GM21515 (cell line): Measurements from ENCODE around the gene PPFIBP1.
"Not testable (repeated sequence)": the region's sequence is repeated elsewhere in the genome, so short reads cannot be mapped to it uniquely, and the experiment has no call there.

ENCODE experiments used
- ATAC-seq: cut with Tn5 transposase; IDR thresholded peaks from one replicate; pipeline ENCODE4 v1.9.1; 2021; ENCODE audit not compliant: unreplicated experiment

PPFIBP1 gene

DNA sequence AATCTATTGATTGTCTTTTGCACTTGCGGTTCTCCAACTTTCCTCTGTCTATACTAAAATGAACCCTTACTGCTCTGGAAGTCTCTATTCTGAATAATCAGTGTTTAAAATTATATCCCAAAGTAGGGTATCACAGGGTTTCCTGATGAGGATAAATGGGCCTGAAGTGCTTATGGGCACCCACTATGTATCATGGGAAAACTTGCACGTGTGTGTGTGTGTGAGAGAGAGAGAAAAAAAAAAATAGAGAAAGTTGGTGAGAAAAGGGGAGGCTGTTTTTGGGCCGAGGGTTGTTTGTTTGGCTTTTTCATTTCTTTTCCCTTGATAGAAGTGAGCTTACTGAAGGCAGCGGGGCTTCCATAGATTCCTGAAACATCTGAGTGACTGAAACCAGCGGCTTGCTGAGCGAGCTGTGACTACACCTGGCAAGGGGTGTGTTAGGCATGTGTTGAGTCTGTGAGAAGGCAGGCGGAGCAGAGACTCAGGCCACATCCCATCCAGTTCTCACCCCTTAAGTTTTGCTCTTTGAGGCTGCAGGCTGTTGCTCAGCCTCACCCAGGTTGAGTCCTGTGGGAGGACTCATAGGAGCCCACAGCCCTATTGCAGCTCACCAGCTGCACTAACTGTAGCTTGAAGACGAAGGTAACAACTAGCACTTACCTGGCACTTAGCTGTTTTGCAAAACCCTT, 17.2 kb downstream of the PPFIBP1 start:
- ATAC-seq, result no peak

DNA sequence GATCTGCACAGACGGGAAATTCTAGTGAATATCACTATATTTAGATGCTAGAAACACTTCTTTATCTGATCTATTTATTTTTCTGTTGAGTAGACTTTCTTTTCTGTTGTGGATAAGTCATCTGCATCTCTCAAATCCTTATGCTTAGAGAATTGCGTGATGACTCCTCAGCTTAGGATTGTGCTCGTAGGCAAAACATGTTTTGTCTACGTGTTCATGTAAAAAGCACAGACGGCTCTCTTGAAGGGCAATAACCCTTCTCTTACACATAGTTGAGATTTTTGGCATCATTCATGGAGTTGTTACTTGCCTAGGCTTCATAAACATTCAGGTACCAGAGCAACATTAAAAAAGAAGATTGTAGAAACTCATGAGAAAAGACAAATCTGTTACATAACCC, 18.6 kb downstream of the PPFIBP1 start:
- ATAC-seq, result no peak

DNA sequence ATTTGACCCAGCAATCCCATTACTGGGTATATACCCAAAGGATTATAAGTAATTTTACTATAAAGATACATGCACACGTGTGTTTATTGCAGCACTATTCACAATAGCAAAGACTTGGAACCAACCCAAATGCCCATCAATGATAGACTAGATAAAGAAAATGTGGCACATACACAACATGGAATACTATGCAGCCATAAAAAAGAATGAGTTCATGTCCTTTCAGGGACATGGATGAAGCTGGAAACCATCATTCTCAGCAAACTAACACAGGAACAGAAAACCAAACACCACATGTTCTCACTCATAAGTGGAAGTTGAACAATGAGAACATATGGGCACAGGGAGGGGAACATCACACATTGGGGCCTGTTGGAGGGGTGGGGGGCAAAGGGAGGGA, 20.9 kb downstream of the PPFIBP1 start:
- ATAC-seq, result not testable (repeated sequence)

DNA sequence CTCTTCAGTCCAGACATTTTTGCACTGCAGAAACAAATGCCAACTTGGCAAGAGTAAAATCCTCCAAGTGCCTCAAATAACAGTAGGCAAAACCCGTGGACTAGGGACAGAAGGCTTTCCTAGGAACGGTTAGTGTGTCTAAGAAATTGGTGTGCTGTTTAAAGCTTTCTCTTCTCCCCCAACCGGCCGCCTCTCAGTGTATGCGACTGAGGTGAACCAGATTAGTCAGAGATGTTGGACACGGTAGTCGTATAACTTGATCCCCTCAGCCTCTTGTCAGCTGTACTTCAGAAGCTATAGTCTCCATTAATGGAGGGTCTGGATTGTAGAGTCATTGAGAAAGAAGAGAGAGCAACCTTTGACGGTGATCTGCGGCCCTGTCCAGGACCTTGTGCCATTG, 21.7 kb downstream of the PPFIBP1 start:
- ATAC-seq, result no peak

DNA sequence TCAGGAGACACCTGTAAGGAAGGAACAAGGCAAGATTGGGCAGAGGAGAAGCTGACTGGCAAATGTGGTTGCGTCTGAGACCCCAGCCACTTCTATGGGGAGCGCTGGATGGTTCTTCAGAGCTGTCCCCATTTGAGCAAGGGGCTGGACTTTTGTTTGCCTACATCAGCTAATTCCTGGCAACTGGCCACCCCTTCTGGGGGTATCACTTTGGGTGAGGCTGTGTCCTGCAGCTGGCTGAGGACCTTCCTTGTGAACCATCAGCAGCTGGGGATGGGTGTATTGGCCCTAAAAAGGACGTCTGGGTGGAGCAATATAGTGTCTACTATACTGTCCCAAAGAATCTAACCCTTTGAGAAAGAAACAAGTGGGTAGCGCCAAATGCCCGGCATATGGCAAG, 23.6 kb downstream of the PPFIBP1 start:
- no peak for ATAC-seq

DNA sequence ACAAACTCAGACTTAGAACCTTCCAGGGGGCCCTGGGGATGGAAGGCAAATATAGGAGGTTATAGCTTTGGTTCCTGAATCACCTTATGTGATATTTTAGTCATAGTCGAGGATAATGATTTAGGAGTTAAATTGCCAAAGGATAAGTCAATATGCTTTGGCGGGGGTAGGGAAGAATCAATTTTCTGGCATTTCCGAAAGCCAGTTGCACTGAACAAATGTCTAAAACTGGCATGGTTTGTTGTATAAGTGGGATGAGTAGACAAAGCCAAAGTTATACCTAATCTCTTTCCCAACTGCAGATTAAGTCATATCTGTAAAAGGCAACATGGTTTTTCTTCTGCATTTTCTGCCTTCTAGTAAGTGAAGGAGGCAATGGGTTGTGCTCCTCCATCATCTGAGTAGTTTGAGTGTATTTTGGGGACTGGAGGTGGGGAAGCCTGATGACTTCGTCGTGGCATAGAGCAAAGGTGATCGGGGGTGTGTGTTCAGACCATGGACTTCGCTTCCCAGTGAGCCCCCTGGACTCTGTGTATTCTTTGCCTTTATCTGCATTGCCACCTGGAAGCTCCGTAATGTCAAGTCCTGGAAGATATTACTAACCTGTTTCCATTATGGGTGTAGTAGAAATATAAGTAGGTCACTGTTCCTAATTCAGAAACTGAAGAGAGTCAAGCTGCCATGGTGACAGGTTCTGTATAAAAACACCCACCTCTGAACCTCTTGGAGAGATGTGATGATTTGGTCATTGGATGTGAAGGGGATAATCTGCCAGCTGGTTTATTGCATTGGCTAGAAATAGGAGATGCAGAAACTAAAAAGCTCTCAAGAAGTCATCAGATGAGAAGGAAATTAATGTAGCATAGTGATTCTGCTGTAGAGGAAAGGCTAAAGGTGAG, 24.5 kb downstream of the PPFIBP1 start:
- no peak for ATAC-seq

DNA sequence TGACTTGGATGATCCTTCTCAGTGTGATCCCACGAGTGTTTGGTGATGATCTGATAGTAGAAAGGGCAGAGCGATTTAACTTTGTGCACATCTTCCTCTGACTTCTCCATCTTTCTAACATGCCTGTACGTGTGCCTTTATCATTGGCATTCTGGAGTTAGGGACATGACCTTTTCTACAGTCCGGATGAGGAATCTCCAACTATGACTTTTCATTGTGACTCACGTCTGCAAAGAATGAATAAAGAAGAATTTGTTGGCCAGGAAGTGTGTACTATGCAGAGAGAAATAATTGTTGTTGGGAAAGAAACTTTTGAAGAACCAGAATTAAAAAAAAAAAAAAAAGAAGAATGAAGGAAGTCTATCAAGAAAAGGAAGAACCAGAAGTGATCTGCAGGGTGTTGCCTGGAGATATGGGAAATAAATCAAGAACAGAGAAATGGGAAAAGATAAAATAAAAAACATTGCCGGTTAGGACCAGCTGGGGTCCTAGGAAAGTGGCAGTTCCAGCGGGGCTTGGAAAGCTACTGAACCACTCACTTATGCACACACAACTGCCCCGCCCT, 25.3 kb downstream of the PPFIBP1 start:
- ATAC-seq, result no peak

DNA sequence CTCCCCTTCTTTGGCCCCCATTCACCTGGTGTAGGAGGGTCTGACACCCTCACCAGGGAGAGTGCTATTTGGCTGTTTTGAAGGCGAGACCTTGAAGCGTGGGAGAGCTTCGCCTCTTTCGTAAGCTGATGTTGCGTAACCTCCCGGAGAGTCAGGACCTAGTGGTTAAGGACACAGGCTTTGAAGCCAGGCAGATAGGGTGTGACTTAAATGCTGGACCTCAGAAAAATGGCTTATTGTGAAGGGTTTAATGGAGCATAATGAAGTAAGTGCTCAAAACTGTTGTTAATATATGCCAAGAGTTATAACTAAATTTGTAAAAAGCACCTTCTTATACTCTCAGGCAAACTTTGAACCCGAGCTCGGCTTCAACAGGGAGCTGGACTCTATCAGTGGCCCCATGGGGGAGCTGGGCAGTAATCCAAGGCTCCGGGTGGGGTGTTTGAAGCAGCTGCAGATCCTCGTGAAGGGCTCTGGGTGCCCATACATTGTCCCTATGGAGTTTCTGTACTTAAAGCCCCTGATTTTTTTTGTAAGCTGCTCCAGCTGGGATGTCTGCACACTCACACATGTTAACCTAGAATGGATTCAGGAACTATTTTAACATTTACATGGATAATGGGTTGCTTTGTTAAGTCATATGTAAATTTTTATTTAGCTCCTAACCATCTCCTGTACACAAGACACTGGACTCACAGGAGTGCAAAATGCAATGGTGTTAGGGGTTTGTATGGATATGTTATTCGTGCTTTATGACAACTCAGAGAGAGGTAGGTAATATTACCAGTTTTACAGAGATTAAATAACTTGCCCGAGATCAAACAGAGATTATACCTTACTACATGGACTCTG, 26.0 kb downstream of the PPFIBP1 start:
- no peak for ATAC-seq

DNA sequence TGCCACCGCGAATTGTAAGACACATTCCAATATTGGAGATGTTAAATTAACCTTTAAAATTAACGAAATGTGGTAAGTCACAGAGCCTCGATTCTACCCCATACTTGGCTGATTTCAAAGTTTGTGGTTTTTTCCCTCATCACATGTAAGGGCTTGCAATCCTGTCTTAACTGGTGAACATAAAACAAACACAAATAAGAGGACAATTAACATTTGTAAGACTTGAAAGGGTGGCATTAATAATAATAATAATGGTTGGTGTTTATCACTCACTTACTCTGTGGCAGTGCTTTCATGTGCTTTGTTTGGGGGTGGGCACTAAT, 26.6 kb downstream of the PPFIBP1 start:
- ATAC-seq, result no peak

DNA sequence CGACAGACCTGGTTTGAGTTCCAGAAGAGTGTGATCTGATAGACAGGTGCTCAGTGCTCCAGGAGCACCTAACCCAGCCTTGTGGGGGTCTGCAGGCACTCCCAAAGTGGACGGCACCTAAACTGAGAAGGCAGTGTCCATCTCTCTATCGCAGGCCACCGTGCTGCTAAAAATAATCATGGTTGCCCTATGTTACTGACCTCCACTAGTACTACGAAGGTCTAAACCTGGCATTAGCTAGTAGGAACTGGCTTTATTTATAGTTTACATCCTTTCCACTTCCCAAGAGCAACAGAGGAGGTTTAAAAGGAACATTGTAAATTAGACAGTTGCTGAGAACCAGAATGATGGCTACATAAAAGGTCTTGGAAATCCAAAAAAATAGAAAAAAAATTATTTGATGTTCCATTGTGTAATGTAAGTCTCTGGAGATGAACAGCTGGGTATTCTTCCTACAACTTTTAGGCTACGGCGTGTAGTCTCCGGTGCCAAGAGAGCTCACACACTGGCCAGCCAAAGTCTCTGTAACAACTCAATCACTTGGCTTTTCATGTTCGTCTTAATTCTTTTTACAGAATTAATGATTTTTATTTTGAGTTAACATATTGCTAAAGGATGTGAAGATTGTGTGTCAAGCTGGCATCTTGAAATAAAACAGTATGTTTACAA, 27.3 kb downstream of the PPFIBP1 start:
- no peak for ATAC-seq

DNA sequence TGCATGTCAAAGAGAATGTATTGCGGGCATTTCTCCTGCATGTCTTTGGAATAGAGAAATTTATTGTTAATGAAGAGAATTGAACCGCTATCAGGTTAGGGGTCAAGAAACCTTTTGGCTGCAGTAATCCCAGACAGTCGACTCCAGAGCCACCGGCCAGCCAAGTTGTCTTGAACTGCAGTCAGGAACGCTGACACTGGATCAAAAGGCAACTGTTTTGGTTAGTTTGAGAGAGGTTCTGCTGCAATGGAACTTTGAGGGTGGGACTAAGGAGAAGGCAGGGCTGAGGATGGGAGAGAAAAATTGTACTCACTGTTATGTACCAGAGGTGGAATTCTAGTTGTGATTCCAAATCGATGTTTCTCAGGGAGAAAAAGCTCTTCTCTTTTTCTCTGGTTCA, 28.2 kb downstream of the PPFIBP1 start:
- no peak for ATAC-seq

DNA sequence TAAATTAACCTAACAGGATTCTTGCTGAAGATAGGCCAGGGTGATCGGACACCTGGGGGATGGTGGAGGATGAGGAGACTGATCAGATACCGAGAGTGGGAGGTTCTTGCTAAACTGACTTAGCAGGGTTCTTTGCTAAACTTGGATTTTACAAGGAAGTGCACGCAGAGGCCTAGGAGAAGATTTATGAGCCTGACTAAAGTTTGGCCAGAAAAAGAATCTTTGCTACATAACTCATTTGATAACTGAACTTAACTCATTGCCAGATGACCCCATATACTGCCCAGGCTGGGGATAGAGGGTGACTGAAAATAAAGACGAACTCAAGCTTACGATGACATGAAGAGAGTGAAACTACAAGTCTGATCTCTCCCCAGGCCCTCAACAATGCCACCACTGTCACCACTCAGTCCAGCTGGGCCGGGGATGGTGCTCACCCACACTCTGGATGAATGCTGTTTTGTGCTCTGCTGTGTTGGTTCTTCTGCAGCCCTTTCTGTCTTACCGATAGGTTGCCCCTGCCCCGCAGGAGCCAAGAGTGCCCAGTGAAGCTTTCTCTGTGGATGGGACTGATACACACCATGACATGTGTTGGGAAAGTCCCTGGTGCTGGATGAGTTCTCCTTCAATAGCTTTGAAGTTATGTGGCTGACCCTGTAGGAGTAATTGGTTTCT, 29.0 kb downstream of the PPFIBP1 start:
- ATAC-seq, result no peak

DNA sequence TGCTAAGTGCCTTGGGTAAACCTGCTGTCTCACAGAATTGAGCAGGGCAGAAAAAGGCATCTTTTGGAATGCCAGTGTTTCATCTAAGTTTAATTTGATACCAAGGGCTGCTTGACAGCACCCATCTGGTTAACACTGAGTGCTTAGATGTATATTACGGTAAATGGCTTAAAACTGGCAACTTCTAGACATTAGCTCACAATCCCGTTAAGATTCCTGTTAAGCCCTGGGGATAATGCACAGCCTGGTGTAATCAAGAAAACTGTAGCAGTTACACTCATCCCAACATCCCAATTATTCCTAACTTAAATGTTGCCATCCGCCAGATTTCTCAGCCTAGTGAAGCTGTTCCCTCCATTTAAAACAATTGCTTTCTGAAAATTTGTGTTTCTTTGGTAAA, 29.9 kb downstream of the PPFIBP1 start:
- no peak for ATAC-seq

DNA sequence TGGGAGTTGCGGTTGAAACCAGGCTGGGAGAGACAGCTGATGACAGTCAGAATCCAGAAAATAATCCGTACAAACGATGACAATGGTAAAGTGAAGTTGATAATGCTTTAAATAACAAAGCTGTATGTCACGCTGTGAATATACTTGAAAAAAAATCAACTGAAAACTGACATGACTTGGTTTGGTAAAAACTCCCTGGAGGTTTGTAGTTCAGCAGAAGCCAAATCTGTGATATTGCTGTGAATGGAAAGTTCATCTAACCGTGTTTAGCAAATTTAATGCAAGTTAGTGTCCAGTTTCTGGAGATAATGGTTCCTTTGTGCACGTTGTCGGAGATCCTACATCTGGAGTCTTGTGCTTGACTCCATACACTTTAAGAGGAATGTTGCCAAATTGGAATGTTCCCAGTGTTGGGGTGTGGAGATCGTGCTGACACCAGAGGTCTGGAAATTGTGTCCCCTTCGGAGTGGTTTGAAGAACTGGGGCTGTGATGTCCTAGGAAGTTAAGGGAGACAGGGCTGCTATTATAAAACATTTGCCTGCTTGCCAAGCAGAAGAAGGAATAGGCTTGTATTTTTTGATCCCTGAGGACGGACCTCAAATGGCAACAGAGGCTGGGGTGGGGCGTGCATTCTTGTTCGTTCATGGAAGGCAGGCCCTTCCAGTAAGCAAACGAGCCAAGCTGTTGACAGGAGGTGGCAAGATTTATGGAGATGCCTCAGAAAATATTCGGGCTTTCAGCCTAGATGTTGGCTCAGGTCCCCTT, 30.6 kb downstream of the PPFIBP1 start:
- ATAC-seq, result no peak

DNA sequence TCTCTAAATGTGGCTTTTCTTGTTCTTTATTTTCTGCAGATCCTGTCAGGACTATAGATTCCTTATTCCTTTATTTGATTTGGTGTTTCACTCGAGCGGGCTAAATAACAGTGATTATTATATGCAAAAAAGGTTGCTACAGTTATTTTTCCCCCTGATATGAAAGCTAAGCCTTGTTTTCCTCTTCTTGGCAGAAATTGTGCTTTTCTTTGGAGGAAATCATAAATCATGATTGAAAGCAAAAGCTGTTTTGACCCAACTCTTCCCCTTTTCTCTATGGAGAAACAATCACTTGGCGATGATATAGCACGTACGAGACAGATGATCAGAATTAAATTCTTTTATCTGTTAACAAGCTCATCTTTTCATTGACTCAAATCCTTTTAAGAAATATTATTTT, 31.4 kb downstream of the PPFIBP1 start:
- ATAC-seq, result no peak

DNA sequence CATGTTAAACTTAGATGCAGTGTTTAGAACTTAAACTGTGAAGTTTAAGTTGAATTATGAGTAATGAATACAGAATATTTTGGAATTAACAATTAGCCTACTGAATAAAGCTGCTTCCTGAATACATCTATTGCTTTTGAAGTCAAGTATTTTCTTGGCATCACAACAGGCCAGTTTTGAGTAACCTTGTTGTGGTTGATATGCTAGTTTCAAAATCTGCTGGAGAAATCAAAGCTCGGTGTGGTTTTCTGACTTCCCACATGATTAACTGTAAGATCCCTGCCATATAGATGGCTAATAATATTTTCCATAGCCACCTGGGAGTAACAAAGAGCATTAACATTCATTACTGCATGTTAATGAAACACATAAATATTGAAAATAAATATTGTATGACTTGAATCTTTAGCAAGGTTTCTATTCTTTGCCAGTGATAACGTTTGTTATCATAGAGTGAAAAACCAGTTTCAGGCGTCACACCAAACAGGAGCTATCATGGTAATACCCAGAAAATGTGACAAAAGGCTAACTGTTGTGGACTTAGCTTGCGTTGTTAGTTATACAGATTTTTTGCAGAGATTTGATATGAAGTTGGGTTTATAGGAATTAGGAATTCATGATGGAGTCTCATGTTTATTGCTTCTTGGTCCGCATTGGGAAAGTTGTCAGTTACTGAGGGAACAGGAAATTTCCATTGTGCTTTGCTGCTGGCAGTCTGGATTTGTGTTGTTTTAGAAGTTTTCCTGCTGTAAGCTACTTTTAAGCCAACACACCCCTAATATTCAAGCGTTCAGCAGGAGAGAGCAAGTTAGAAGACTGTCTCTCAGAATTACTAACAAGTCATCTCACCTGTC, 32.1 kb downstream of the PPFIBP1 start:
- ATAC-seq, result no peak

DNA sequence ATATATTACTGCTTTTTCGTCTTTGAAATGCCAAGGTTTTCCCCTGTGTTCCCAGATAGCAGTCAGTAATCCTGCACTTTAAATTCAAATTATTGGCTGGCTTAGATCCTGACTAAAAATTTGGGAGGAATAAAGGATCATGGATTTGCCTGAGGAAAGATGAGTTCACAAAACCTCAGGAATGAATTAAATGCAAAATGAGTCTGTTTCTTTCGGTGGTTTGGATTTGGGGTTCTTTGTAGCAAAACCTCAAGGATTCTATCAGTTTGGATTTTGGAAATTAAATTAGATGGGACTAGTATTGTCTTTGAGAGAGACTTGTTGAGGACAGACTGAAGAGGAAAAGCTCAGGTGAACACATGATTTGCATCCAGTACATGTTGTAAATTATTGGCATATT, 36.1 kb downstream of the PPFIBP1 start:
- ATAC-seq, result no peak

DNA sequence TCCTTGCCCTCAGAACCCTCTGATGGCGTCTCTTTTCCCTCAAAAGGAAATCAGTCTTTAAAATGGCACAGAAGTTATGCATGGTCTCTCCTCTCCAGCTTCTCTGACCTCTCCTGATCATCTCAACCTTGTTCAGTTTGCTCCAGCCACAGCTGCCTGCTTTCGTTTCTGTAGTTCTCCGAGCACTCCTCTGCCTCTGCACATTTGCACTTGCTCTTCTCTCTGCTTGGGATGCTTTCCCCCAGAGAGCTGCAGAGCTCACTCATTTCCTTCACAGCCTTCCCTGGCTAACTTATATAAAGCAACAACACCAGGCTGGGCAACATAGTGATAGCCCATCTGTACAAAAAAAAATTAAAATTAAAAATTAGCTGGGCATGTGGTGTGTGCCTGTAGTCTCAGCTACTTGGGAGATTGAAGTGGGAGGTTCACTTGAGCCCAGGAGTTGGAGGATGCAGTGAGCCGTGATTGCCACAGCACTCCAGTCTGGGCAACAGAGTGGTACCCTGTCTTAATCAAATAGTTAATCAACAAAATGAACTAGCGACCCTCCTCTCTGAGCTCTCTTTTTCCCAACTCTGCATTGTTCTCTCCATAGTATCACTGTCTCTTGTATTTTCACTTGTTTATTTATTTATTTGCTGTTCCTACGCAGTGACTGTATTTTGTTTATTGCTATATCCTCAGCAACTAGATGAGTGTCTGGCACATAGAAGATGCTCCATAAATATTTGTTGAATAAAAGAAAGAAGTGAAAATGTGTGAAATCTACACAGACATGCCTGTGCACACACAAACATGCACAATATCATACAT, 37.7 kb downstream of the PPFIBP1 start:
- no peak for ATAC-seq
